Astrocyte of the spinal cord (primary cell): ENCODE results near the gene ADRA2C.

Experiments used
- DNase-seq: peaks from one replicate; pipeline ENCODE4 v3.0.0; 2011; ENCODE audit warnings: low read depth, low spot score
- H3K4me3 ChIP-seq: 2 replicates; pipeline ENCODE4 v1.5.1; 2011; ENCODE audit warnings: low read depth, mild to moderate bottlenecking, low read length, moderate library complexity
- CTCF ChIP-seq: IDR thresholded peaks from 2 replicates; pipeline ENCODE4 v1.5.1; 2012; ENCODE audit warnings: low read depth, mild to moderate bottlenecking, low read length, inconsistent platforms
- in situ Hi-C: cut with HindIII; loops from 2 replicates; pipeline ENCODE4 v1.10.0; 2017; ENCODE audit warnings: low sequenced_read_pairs

The ADRA2C gene

DNA sequence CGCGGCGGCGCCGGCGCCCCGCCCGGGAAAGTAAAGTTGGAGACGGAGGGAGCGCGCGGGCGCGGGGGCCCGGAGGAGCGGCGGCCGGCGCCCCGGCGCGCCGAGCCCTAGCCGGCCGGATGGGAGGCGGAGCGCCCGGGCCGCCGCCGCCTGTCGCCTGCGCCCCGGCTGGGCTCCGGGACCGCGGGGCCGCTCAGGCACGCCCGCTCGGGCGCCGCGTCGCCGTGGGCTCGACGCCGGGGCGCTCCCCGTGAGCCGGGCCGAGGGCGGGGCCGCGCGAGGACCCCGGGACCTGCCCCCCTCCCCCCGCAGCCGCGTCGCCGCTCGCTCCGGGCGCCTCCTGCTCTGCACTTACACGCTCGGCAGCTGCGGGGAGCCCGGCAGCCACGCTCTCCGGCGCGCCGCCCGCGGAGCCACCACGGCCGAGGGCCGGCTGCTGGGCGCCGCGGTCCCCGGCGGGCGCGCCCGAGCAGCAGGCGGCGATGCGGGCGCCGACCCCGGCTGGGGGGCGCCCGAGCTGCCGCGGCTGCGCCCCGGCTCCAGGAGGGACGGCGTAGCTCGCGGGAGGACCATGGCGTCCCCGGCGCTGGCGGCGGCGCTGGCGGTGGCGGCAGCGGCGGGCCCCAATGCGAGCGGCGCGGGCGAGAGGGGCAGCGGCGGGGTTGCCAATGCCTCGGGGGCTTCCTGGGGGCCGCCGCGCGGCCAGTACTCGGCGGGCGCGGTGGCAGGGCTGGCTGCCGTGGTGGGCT lies at the start of gene ADRA2C:
Gene ADRA2C, plus strand, starts transcription at position 350 of the 749 bp plus-strand sequence. Its CDS starts 222 bp downstream, at position 572.
- in situ Hi-C loops: no loop called here
- H3K4me3 ChIP-seq: no peak within 1 kb of the TSS
- DNase-seq: no peak
- TF ChIP-seq CTCF: no peak

DNA sequence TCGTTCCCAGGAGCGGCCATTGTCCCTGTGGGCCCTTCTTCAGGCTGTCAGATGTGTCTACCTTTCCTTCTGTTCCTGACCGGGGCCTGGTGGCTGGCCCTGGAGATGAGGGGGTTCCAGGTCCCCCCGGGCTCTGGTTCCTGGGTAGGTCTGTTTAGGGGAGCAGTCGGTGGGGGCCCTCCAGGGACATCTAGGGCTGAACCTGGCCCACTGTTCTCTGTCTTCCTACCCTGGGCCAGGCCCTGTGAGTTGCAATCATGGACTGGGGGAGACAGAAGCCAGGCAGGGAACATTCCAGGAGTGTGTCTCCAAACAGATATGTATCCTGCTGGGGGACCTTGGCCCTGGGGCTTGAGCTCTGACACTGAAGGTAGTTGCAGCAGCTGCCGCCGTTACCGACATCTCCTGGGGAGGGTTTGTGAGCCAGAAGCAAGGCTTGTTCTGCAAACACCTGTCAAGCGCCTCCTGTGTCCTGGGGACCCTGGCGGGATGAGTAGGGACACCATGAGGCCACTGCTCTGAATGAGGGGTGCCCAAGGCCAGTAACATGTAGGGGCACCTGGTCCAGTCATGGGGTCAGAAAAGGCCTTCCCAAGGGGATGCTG lies 49.5 kb upstream of the ADRA2C start:
- H3K4me3 ChIP-seq: no peak overlapping the region
- no peak for TF ChIP-seq CTCF
- in situ Hi-C loops: no loop called here
- no peak for DNase-seq

GRCh38 chr4:3717241-3717640 lies 48.9 kb upstream of the ADRA2C start:
- H3K4me3 ChIP-seq: no peak overlapping the region
- no peak for DNase-seq
- no peak for TF ChIP-seq CTCF
- in situ Hi-C loops: no loop called here

- H3K4me3 ChIP-seq: no peak overlapping the region
- in situ Hi-C loops: no loop called here
- no peak for DNase-seq
- no peak for TF ChIP-seq CTCF
These were observed 47.7 kb upstream of the ADRA2C start for GRCh38 chr4:3718462-3718861.

DNA sequence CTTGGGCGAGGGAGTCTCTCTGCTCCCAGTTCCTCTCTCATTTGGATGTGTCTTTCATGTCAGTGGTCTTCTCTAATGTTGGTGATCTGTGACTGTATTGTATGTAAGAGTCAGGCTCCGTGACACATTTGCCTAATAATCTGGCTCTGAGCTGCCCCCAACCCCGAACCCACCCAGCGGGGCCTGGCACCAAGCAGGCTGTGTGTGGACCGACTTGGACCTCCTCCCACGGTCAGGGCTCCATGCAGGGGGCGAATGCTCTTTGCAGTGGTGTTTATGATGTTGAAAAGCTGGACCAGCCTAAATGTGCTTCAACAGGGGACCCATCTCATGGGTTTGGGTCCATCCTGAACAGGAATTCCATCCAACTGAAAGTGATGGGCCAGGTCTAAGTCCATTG lies 47.0 kb upstream of the ADRA2C start:
- no peak for DNase-seq
- in situ Hi-C loops: no loop called here
- no peak for TF ChIP-seq CTCF
- H3K4me3 ChIP-seq: no peak overlapping the region

GRCh38 chr4:3719836-3720235 lies 46.3 kb upstream of the ADRA2C start:
- in situ Hi-C loops: no loop called here
- no peak for TF ChIP-seq CTCF
- DNase-seq: no peak
- H3K4me3 ChIP-seq: no peak overlapping the region
